ENCODE measurements around the gene CD248. TPM values are rescaled to one million over a fixed set of nuclear protein-coding genes. Genes with fewer than 3 reads are reported as not detected.

CD248 gene
- total RNA-seq, 2 experiments from 2014 or later = 3.3 to 3.4 TPM

GRCh38 chr11:66333220-66333877 is 16.5 kb upstream of the CD248 start:
- H3K27ac Mint-ChIP-seq = no peak overlapping the region
- DNase-seq = peak in 1 of 14 experiments; percentile 18
- no peak overlapping the region for H3K4me3 ChIP-seq (ENCODE audit: low read length)
- H3K36me3 ChIP-seq (ENCODE audit: insufficient read depth, low read length) = peaks cover 12% of the 10 kb centered on the region
- ATAC-seq (ENCODE audit: poor library complexity) = no peak
- no peaks in the 10 kb centered on the region for H3K9me3 Mint-ChIP-seq
- intact Hi-C loops (cut with DNase I, micrococcal nuclease) = no loop called here
- ChIA-PET CTCF (interaction anchor here (1.0 kb wide), 1 partner anchor 55 kb away, joined by 4 read pairs; no protein-coding TSS in a partner anchor), POLR2A (interaction anchor here (0.6 kb wide), 1 partner anchor 1110 kb away, joined by 3 read pairs; no protein-coding TSS in a partner anchor)
- H3K4me1 ChIP-seq (ENCODE audit: insufficient read depth, low read length) = peaks cover 37% of the 10 kb centered on the region
- no peaks in the 10 kb centered on the region for H3K27me3 ChIP-seq (ENCODE audit: control insufficient read depth in 1 of 2, insufficient read depth in 2 of 2, low read length in 2 of 2)
- no peak overlapping the region for H3K27ac ChIP-seq (ENCODE audit: low read depth in 1 of 2, low read length in 2 of 2)
- H3K4me1 Mint-ChIP-seq (ENCODE audit: low read depth) = peaks cover 23% of the 10 kb centered on the region
- peaks cover 9% of the 10 kb centered on the region for H3K36me3 Mint-ChIP-seq (ENCODE audit: low read depth)
- TF ChIP-seq, protein P1, sequence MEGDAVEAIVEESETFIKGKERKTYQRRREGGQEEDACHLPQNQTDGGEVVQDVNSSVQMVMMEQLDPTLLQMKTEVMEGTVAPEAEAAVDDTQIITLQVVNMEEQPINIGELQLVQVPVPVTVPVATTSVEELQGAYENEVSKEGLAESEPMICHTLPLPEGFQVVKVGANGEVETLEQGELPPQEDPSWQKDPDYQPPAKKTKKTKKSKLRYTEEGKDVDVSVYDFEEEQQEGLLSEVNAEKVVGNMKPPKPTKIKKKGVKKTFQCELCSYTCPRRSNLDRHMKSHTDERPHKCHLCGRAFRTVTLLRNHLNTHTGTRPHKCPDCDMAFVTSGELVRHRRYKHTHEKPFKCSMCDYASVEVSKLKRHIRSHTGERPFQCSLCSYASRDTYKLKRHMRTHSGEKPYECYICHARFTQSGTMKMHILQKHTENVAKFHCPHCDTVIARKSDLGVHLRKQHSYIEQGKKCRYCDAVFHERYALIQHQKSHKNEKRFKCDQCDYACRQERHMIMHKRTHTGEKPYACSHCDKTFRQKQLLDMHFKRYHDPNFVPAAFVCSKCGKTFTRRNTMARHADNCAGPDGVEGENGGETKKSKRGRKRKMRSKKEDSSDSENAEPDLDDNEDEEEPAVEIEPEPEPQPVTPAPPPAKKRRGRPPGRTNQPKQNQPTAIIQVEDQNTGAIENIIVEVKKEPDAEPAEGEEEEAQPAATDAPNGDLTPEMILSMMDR (IDR thresholded peaks at IDR 0.05) = no peak
- no peak overlapping the region for H3K4me3 Mint-ChIP-seq
- no peaks in the 10 kb centered on the region for H3K27me3 Mint-ChIP-seq
- H3K9me3 ChIP-seq (ENCODE audit: control insufficient read depth in 1 of 2, insufficient read depth in 1 of 2, low read length in 2 of 2) = no peaks in the 10 kb centered on the region

- Histone ChIP-seq H3K36me3 (ENCODE audit: insufficient read depth, low read length) (peaks cover 6% of the 10 kb centered on the region), H3K9me3 (ENCODE audit: control insufficient read depth in 1 of 2, insufficient read depth in 1 of 2, low read length in 2 of 2) (no peaks in the 10 kb centered on the region), H3K27me3 (ENCODE audit: control insufficient read depth in 1 of 2, insufficient read depth in 2 of 2, low read length in 2 of 2) (no peaks in the 10 kb centered on the region), H3K27ac (ENCODE audit: low read depth in 1 of 2, low read length in 2 of 2) (no peak overlapping the region), H3K4me3 (ENCODE audit: low read length) (no peak overlapping the region), H3K4me1 (ENCODE audit: insufficient read depth, low read length) (peaks cover 45% of the 10 kb centered on the region)
- H3K36me3 Mint-ChIP-seq (ENCODE audit: low read depth) = peaks cover 9% of the 10 kb centered on the region
- no peaks in the 10 kb centered on the region for H3K9me3 Mint-ChIP-seq
- intact Hi-C loops (cut with DNase I, micrococcal nuclease) = no loop called here
- POLR2A ChIA-PET = no interaction called here
- no peak overlapping the region for H3K27ac Mint-ChIP-seq
- H3K4me3 Mint-ChIP-seq = no peak overlapping the region
- H3K4me1 Mint-ChIP-seq (ENCODE audit: low read depth) = peaks cover 31% of the 10 kb centered on the region
- CTCF ChIA-PET = interaction anchor here (4.0 kb wide), 1 partner anchor 20 kb away, joined by 30 read pairs; no protein-coding TSS in a partner anchor
- TF ChIP-seq, protein P1 (IDR thresholded peaks at IDR 0.05) = no peak
- H3K27me3 Mint-ChIP-seq = no peaks in the 10 kb centered on the region
- DNase-seq (peak in 1 of 14 experiments; percentile 16), ATAC-seq (ENCODE audit: poor library complexity) (no peak)
Measured at GRCh38 chr11:66332371-66333219, 15.8 kb upstream of the CD248 start.

DNA sequence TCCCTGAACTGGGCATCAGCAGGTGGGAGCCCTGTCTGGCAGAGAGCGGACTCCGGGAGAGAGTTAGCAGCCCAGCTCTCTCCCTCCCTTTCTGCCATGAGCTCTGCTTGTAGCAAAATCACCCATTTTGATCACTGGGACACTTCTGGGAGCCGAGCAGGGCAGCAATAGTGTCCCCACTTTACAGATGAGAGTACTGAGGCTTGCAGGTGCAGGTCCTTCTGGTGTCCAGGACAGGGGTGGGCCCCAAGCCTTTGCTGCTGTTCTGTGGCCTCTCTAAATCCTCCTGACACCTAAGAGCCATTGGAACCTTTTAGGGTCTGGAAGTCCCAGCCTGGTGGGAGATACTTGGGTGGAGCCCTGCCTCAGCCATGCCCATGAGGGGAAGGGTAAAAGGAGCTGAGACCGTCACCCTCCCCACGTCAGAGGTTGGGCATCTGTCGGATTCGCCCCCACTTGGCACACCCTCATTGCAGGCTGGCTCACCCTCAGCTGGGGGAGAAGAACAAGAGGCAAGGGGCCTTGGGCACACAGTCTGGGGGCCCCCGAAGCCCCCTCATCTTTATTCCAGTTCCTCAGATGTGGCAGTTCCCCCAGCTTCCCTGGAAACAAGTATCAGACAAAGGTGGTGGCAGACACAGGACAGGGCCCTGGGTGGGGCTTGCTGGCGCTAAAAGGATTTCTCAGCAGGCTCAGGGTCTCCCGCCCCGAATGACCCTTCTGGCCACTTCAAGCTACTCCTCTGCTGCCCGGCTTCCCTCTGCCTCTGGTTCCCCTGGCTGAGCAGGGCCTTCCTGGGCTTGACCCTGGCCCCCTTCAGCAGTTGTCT is 14.9 kb upstream of the CD248 start:
- TF ChIP-seq, protein P1 (IDR thresholded peaks at IDR 0.05) = no peak
- Mint-ChIP-seq H3K36me3 (ENCODE audit: low read depth) (peaks cover 2% of the 10 kb centered on the region), H3K4me1 (ENCODE audit: low read depth) (peaks cover 29% of the 10 kb centered on the region), H3K27me3 (no peaks in the 10 kb centered on the region), H3K9me3 (no peaks in the 10 kb centered on the region), H3K4me3 (no peak overlapping the region), H3K27ac (no peak overlapping the region)
- Histone ChIP-seq H3K36me3 (ENCODE audit: insufficient read depth, low read length) (no peaks in the 10 kb centered on the region), H3K4me3 (ENCODE audit: low read length) (no peak overlapping the region), H3K4me1 (ENCODE audit: insufficient read depth, low read length) (peaks cover 46% of the 10 kb centered on the region), H3K9me3 (ENCODE audit: control insufficient read depth in 1 of 2, insufficient read depth in 1 of 2, low read length in 2 of 2) (no peaks in the 10 kb centered on the region), H3K27ac (ENCODE audit: low read depth in 1 of 2, low read length in 2 of 2) (no peak overlapping the region), H3K27me3 (ENCODE audit: control insufficient read depth in 1 of 2, insufficient read depth in 2 of 2, low read length in 2 of 2) (no peaks in the 10 kb centered on the region)
- DNase-seq (no peak), ATAC-seq (ENCODE audit: poor library complexity) (no peak)
- ChIA-PET CTCF (interaction anchor here (4.0 kb wide), 1 partner anchor 20 kb away, joined by 30 read pairs; no protein-coding TSS in a partner anchor), POLR2A (interaction anchor here (2.9 kb wide), 1 partner anchor 19 kb away, joined by 13 read pairs; no protein-coding TSS in a partner anchor)
- intact Hi-C loops (cut with DNase I, micrococcal nuclease) = no loop called here

Measured in CD4-positive, alpha-beta T cell (primary cell).